ENCODE results near the gene TMEM128. TPM values are rescaled to one million over a fixed set of nuclear protein-coding genes. Genes with fewer than 3 reads are reported as not detected.

The TMEM128 gene, protein sequence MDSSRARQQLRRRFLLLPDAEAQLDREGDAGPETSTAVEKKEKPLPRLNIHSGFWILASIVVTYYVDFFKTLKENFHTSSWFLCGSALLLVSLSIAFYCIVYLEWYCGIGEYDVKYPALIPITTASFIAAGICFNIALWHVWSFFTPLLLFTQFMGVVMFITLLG
- 20.0 and 29.4 TPM in 2 replicates for total RNA-seq

DNA sequence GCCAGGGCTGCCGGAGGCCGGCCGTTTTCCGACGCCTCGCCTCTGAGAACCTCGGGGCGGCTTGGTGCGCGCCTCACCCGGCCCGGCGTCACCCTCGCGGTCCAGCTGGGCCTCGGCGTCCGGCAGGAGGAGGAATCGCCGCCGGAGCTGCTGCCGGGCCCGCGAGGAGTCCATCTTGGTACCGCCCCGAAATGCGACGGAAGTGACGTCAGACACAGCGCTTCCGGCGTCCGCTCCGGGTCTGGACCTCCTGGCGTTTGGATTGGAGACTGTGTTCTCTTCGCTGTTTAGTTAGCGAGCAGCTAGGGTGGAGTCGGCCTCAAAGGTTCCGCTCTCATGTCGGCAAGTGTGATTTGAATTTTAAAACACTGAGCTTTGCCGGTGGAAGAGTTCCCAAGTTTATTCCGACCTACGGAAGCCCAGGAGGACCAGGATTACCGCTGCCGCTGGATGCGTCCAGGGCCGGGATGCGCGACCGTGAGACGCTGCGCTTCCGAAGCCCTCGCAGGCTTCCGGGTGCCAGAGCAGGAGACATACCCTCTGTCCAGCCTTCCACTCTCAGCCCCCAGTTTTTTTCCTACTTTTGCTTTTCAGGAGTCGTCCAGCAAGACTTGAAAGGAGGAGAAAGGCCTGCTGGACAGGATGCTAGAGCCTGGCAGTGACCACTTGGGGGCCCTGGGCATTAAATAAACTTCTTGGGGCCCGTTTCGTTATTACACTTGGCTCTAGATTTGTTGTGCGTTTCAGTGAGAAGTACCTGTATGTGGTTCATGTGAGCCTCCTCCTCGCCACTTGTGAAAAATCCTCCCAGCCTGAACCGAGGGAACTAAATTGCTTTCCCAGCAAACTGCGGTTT is at the start of gene TMEM128:
TMEM128 (minus strand) TSS at position 195 of the 856 bp plus-strand sequence; CDS start at position 174, 21 bp downstream.
- TF ChIP-seq, protein P1, sequence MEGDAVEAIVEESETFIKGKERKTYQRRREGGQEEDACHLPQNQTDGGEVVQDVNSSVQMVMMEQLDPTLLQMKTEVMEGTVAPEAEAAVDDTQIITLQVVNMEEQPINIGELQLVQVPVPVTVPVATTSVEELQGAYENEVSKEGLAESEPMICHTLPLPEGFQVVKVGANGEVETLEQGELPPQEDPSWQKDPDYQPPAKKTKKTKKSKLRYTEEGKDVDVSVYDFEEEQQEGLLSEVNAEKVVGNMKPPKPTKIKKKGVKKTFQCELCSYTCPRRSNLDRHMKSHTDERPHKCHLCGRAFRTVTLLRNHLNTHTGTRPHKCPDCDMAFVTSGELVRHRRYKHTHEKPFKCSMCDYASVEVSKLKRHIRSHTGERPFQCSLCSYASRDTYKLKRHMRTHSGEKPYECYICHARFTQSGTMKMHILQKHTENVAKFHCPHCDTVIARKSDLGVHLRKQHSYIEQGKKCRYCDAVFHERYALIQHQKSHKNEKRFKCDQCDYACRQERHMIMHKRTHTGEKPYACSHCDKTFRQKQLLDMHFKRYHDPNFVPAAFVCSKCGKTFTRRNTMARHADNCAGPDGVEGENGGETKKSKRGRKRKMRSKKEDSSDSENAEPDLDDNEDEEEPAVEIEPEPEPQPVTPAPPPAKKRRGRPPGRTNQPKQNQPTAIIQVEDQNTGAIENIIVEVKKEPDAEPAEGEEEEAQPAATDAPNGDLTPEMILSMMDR (IDR thresholded peaks at IDR 0.05; ENCODE audit: insufficient read depth, low read length, severe bottlenecking), result peak; percentile 23
- peak; percentile 82 for DNase-seq (ENCODE audit: low read depth)
- peaks cover 7% of the 10 kb centered on the region for H3K36me3 ChIP-seq (ENCODE audit: control insufficient read depth, insufficient read depth, low read length)
- no peaks in the 10 kb centered on the region for H3K27me3 ChIP-seq (ENCODE audit: control insufficient read depth, insufficient read depth, low read length)
- no peak for FAIRE-seq
- peak within 1 kb of the TSS; percentile 81 for H3K4me3 ChIP-seq (ENCODE audit: low read depth, low read length)

DNA sequence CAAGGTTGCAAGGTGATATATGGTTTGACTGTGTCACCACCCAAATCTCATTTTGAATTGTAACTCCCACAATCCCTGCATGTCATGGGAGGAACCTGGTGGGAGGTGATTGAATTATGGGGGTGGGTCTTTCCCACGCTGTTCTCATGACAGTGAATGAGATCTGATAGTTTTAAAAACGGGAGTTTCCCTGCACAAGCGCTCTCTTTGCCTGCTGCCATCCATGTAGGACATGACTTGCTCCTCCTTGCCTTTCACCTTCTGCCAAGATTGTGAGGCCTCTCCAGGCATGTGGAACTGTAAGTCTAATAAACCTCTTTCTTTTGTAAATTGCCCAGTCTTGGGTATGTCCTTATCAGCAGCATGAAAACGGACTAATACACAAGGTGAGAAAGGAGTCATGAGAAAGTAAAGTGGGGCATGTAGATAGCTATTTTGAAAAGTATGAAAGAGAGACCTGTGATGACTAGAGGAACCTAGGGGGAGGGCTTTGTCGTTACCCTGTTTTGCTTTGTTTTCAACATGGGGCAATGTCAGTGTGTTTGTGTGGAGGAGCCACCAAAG is 48.3 kb upstream of the TMEM128 start:
- no peak overlapping the region for H3K4me3 ChIP-seq (ENCODE audit: low read depth, low read length)
- peaks cover 2% of the 10 kb centered on the region for H3K36me3 ChIP-seq (ENCODE audit: control insufficient read depth, insufficient read depth, low read length)
- FAIRE-seq (no peak), DNase-seq (ENCODE audit: low read depth) (no peak)
- H3K27me3 ChIP-seq (ENCODE audit: control insufficient read depth, insufficient read depth, low read length), result no peaks in the 10 kb centered on the region
- TF ChIP-seq, protein P1 (IDR thresholded peaks at IDR 0.05; ENCODE audit: insufficient read depth, low read length, severe bottlenecking), result no peak

DNA sequence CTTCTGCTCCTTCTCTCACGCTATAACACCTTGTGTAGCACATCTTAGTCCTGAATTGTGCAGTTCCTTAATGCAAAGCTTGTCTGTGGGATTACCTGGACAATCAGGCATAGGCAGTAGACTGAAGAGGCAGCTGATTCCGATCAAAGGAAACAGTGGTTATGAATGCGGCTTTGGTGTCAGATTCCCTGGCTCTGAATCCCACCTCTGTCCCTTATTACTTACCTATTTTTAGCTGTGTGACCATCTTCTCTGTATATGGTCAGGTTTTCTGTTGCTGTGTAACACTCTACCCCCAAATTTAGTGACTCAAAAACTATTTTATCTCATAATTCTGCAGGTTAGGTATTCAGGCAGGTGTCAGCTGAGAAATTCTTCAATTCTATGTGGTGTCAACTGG is 45.3 kb upstream of the TMEM128 start:
- H3K4me3 ChIP-seq (ENCODE audit: low read depth, low read length), result no peak overlapping the region
- FAIRE-seq (no peak), DNase-seq (ENCODE audit: low read depth) (no peak)
- peaks cover 2% of the 10 kb centered on the region for H3K36me3 ChIP-seq (ENCODE audit: control insufficient read depth, insufficient read depth, low read length)
- TF ChIP-seq, protein P1 (IDR thresholded peaks at IDR 0.05; ENCODE audit: insufficient read depth, low read length, severe bottlenecking), result no peak
- no peaks in the 10 kb centered on the region for H3K27me3 ChIP-seq (ENCODE audit: control insufficient read depth, insufficient read depth, low read length)

DNA sequence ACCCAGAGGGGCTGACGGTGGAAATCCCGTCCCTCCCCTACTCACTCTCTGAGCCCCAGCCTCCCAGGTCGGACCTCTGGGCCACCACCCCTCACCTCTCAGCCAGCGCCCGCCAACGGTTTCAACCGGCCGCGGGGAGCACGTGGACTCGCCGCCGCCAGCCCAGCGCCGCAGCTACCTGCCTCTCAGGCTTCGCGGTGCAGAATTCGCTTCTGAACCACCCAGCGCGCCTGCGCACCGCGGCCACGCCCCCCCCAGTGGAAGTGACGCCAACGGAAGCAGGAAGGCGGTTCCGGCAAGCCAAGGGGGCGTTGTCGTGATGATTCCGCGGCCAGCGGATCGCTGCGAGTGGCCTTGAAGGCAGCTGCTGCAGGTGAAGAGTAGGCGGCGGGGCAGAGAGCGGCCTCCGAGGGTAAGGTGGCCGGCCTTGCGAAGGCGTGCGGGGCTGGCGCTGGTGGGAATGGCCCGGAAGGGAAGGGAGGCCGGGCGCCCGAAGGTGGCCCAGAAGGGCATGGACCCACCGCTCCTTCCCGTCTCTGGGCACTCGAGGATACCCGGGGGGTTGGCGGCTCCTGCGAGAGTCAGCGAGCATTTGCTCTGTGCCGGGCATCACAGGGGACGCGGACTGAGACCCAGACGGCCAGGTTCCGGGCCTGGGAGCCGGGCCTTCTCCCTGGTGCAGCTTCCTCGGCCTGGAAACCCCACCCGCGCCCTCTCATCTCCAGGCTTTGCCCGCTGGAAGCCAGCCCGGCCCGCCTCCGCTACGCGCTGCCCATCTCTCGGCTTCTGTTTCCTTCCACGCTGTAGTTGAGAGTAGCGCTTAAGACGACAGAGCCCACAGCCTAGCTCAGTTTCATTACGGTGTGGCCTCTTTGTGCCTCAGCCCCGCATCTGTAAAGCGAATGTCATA is 42.2 kb upstream of the TMEM128 start, which contains the start of the genes LYAR and ZBTB49:
LYAR (minus strand) TSS at position 214 of the 910 bp plus-strand sequence. CDS start 6,412 bp downstream, outside the sequence.
ZBTB49 (plus strand) TSS at position 311 of the 910 bp plus-strand sequence. CDS start 9,695 bp downstream, outside the sequence.
- FAIRE-seq, result no peak

DNA sequence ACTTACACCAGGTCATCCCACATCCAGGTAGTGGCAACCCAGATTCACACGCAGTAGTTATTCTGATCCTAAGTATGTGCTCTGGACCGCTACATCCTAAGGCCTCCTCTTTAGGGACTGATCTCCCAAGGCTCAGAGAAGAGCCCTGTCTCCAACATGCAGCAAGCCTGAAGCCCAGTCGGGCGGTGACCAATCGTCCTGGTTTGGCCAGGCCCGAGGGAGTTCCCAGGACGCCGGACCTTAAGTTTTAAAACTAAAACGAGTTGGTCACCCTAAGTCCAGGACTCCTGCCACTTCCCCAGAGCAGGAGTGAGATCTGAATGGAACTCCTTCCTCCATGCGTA is 41.5 kb upstream of the TMEM128 start:
- Histone ChIP-seq H3K36me3 (ENCODE audit: control insufficient read depth, insufficient read depth, low read length) (peaks cover 9% of the 10 kb centered on the region), H3K27me3 (ENCODE audit: control insufficient read depth, insufficient read depth, low read length) (no peaks in the 10 kb centered on the region), H3K4me3 (ENCODE audit: low read depth, low read length) (peak overlapping the region; percentile 90)
- FAIRE-seq (no peak), DNase-seq (ENCODE audit: low read depth) (peak; percentile 20)
- TF ChIP-seq, protein P1 (IDR thresholded peaks at IDR 0.05; ENCODE audit: insufficient read depth, low read length, severe bottlenecking), result no peak

More for the DNA sequence above, 42.2 kb upstream of the TMEM128 start, which contains the start of the genes LYAR and ZBTB49:
- H3K27me3 ChIP-seq (ENCODE audit: control insufficient read depth, insufficient read depth, low read length), result no peaks in the 10 kb centered on the region
- peak; percentile 83 for DNase-seq (ENCODE audit: low read depth)
- peaks cover 7% of the 10 kb centered on the region for H3K36me3 ChIP-seq (ENCODE audit: control insufficient read depth, insufficient read depth, low read length)
- peak within 1 kb of the TSS; percentile 90 for H3K4me3 ChIP-seq (ENCODE audit: low read depth, low read length)
- TF ChIP-seq, protein P1 (IDR thresholded peaks at IDR 0.05; ENCODE audit: insufficient read depth, low read length, severe bottlenecking), result no peak

Data from bronchial epithelial cell (primary cell).